Smooth muscle cell (in vitro differentiated cells): ENCODE measurements around the gene EPHX1. TPM values are rescaled to one million over a fixed set of nuclear protein-coding genes. Genes with fewer than 3 reads are reported as not detected.

ENCODE experiments used
- DNase-seq: peaks from one replicate; lab custom pipeline; 2025; ENCODE audit not compliant: unreplicated experiment; lab: John Stamatoyannopoulos, UW
- H2AFZ ChIP-seq: fragments of 200-600 bp; sonication (generic); 2 replicates; pipeline ENCODE4 v1.6.0; 2016; ENCODE audit warnings: antibody characterized with exemption, low read depth, mild to moderate bottlenecking
- H3F3A ChIP-seq: fragments of 200-600 bp; sonication (generic); 2 replicates; pipeline ENCODE4 v1.6.0; 2017; ENCODE audit warnings: antibody characterized with exemption, low read depth
- H3K27ac ChIP-seq: fragments of 200-600 bp; sonication (generic); 2 replicates; pipeline ENCODE4 v1.5.1; 2016; ENCODE audit warnings: low read depth, mild to moderate bottlenecking
- H3K27me3 ChIP-seq: fragments of 200-600 bp; sonication (generic); 2 replicates; pipeline ENCODE4 v1.6.1; 2016; ENCODE audit warnings: low read depth, mild to moderate bottlenecking
- H3K36me3 ChIP-seq: fragments of 200-600 bp; sonication (generic); 2 replicates; pipeline ENCODE4 v1.5.1; 2016; ENCODE audit warnings: low read depth
- H3K4me1 ChIP-seq: fragments of 200-600 bp; sonication (generic); 2 replicates; pipeline ENCODE4 v1.5.1; 2016; ENCODE audit warnings: low read depth
- H3K4me2 ChIP-seq: fragments of 200-600 bp; sonication (generic); 2 replicates; pipeline ENCODE4 v1.6.0; 2016; ENCODE audit warnings: mild to moderate bottlenecking
- H3K4me3 ChIP-seq: fragments of 200-600 bp; sonication (generic); 2 replicates; pipeline ENCODE4 v1.5.1; 2016; ENCODE audit warnings: mild to moderate bottlenecking
- H3K79me2 ChIP-seq: fragments of 200-600 bp; sonication (generic); 2 replicates; pipeline ENCODE4 v1.6.0; 2016; ENCODE audit warnings: low read depth, mild to moderate bottlenecking
- H3K9ac ChIP-seq: fragments of 200-600 bp; sonication (generic); 2 replicates; pipeline ENCODE4 v1.6.0; 2016; ENCODE audit warnings: low read depth
- H3K9me3 ChIP-seq: fragments of 200-600 bp; sonication (generic); replicated peaks from 2 replicates; pipeline ENCODE4 v1.5.1; 2016; ENCODE audit warnings: low read depth
- H4K20me1 ChIP-seq: fragments of 200-600 bp; sonication (generic); 2 replicates; pipeline ENCODE4 v1.6.0; 2016; ENCODE audit warnings: low read depth
- CTCF ChIP-seq: fragments of 200-600 bp; sonication (generic); IDR thresholded peaks from 2 replicates; pipeline ENCODE4 v1.5.1; 2017; ENCODE audit warnings: borderline replicate concordance, mild to moderate bottlenecking, antibody characterized with exemption; ENCODE audit not compliant: insufficient read depth, poor library complexity, severe bottlenecking
- WGBS: methylation state at CpG from one replicate; pipeline ENCODE4 v1.1.7; 2016; ENCODE audit warnings: low lambda C conversion rate; 5-methylcytosine and 5-hydroxymethylcytosine counted together
- polyA plus RNA-seq: library from polyadenylated mRNA; unstranded; fragments of >200 nt; fragmentation: Nextera tagmentation; extraction: Ambion mirVana; gene quantifications from 2 replicates; pipeline ENCODE4 v1.2.1, GENCODE V29; 2016
- total RNA-seq: library from RNA; depleted of rRNA; stranded (reverse); fragments of >200 nt; gene quantifications from 2 replicates; pipeline ENCODE4 v1.2.3, GENCODE V29; 2014

EPHX1 gene
- total and polyA plus RNA-seq, 2 experiments from 2014 or later, result 16.1 to 22.2 TPM

GRCh38 chr1:225866061-225866837, 56.3 kb downstream of the EPHX1 start:
- H3K79me2 ChIP-seq, result no peaks in the 10 kb centered on the region
- peaks cover 6% of the 10 kb centered on the region for H4K20me1 ChIP-seq
- DNase-seq, result no peak
- peak overlapping the region; percentile 37 for H3K4me2 ChIP-seq
- peaks cover 18% of the 10 kb centered on the region for H3F3A ChIP-seq
- peak overlapping the region; percentile 46 for H3K27ac ChIP-seq
- H3K36me3 ChIP-seq, result peaks cover 3% of the 10 kb centered on the region
- no peak overlapping the region for H3K9ac ChIP-seq
- H3K27me3 ChIP-seq, result no peaks in the 10 kb centered on the region
- WGBS, result 79% methylated on average over 8 of the region's 8 CpGs
- H3K4me3 ChIP-seq, result no peak overlapping the region
- H2AFZ ChIP-seq, result no peak overlapping the region
- H3K9me3 ChIP-seq, result no peaks in the 10 kb centered on the region
- TF ChIP-seq CTCF, result no peak
- no peaks in the 10 kb centered on the region for H3K4me1 ChIP-seq

GRCh38 chr1:225866981-225867380, 57.1 kb downstream of the EPHX1 start:
- Histone ChIP-seq H3K4me2 (no peak overlapping the region), H3K9ac (no peak overlapping the region), H3K27ac (no peak overlapping the region), H3K36me3 (peaks cover 3% of the 10 kb centered on the region), H3F3A (peaks cover 18% of the 10 kb centered on the region), H3K9me3 (no peaks in the 10 kb centered on the region), H2AFZ (no peak overlapping the region), H3K4me3 (no peak overlapping the region), H3K79me2 (no peaks in the 10 kb centered on the region), H3K27me3 (no peaks in the 10 kb centered on the region), H3K4me1 (no peaks in the 10 kb centered on the region), H4K20me1 (peaks cover 6% of the 10 kb centered on the region)
- no peak for DNase-seq
- no peak for TF ChIP-seq CTCF
- 86% methylated on average over 6 of the region's 6 CpGs for WGBS

GRCh38 chr1:225868631-225869330, 58.9 kb downstream of the EPHX1 start:
- DNase-seq, result no peak
- H3K4me3 ChIP-seq, result no peak overlapping the region
- no peak overlapping the region for H3K27ac ChIP-seq
- H3K4me1 ChIP-seq, result no peaks in the 10 kb centered on the region
- no peak overlapping the region for H3K4me2 ChIP-seq
- peaks cover 18% of the 10 kb centered on the region for H3F3A ChIP-seq
- WGBS, result 94% methylated on average over 8 of the region's 8 CpGs
- no peak for TF ChIP-seq CTCF
- no peaks in the 10 kb centered on the region for H3K79me2 ChIP-seq
- H3K27me3 ChIP-seq, result no peaks in the 10 kb centered on the region
- no peak overlapping the region for H2AFZ ChIP-seq
- no peak overlapping the region for H3K9ac ChIP-seq
- H3K9me3 ChIP-seq, result no peaks in the 10 kb centered on the region
- H3K36me3 ChIP-seq, result peaks cover 3% of the 10 kb centered on the region
- peaks cover 16% of the 10 kb centered on the region for H4K20me1 ChIP-seq

- H3K9ac ChIP-seq, result no peak overlapping the region
- no peaks in the 10 kb centered on the region for H3F3A ChIP-seq
- DNase-seq, result no peak
- no peak for TF ChIP-seq CTCF
- no peak overlapping the region for H3K4me3 ChIP-seq
- no peaks in the 10 kb centered on the region for H3K4me1 ChIP-seq
- no peak overlapping the region for H3K4me2 ChIP-seq
- H3K9me3 ChIP-seq, result no peaks in the 10 kb centered on the region
- H2AFZ ChIP-seq, result no peak overlapping the region
- H3K27me3 ChIP-seq, result no peaks in the 10 kb centered on the region
- 83% methylated on average over 3 of the region's 3 CpGs for WGBS
- peaks cover 3% of the 10 kb centered on the region for H3K36me3 ChIP-seq
- H3K27ac ChIP-seq, result no peak overlapping the region
- no peaks in the 10 kb centered on the region for H3K79me2 ChIP-seq
- H4K20me1 ChIP-seq, result peaks cover 22% of the 10 kb centered on the region
These were observed 61.0 kb downstream of the EPHX1 start for GRCh38 chr1:225870911-225871310.
